ENCODE results near the gene HPDL.

HPDL gene

DNA sequence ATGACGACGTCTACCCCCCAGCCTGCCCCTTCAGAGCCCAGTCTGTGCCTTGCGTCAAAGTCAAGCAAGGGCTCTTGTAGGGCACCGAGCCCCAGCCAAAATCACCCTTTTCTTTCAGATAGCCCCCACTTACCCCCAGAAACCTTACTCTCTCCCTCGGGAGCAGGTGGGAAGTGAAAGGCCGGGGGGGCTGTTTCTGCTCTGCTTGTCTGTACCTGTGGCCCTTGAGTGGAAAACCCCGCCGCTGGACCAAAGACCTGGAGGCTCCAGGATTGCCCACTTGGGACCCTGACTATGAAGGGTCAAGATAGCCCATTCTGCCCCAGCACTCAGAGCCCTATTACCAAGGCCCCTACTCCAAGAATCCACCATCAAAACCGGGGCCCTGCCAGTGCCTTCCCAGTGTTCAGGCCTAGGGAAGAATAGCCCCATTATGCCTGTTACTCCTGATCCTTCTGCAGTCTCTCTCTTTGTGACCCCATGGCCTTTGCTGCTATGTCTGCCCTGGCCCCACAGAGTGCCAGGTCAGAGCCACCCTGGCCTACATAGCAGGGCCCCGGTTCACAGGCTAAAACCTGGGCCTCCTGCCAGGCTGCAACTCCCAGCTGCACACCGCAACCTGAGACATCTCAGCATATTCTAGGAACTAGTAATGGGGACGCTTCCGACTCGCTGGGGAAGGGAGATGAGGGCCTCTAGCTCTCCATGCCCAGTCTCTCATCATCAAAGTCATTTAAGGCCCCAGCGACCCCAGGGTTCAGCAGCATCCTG, 22.2 kb upstream of the HPDL start:
- Histone ChIP-seq H3K9me3 (no peaks in the 10 kb centered on the region), H3K27me3 (no peaks in the 10 kb centered on the region), H3K4me1 (peaks cover 0 to 13% (median 8%) of the 10 kb centered on the region in 4 donors), H3K4me3 (peak overlapping the region; percentile 63 to 65), H3K36me3 (no peaks in the 10 kb centered on the region), H3K27ac (peak overlapping the region; percentile 84 to 92)
- DNase-seq: peak; percentile 36 to 59
- TF ChIP-seq CTCF (IDR thresholded peaks at IDR 0.05): no peak
- intact Hi-C loops (cut with DNase I; ENCODE audit: low total_unique reads): loop anchor here (10.0 kb wide), 1 partner anchor 520 kb away; the partner anchor contains the start of gene BEST4

GRCh38 chr1:45305231-45305630, 21.5 kb upstream of the HPDL start:
- intact Hi-C loops (cut with DNase I; ENCODE audit: low total_unique reads): loop anchor here (10.0 kb wide), 1 partner anchor 520 kb away; the partner anchor contains the start of gene BEST4
- no peak for TF ChIP-seq CTCF (IDR thresholded peaks at IDR 0.05)
- peaks cover 0 to 13% (median 8%) of the 10 kb centered on the region in 4 donors for H3K4me1 ChIP-seq
- no peaks in the 10 kb centered on the region for H3K36me3 ChIP-seq
- no peak overlapping the region for H3K4me3 ChIP-seq
- H3K27ac ChIP-seq: no peak overlapping the region
- H3K27me3 ChIP-seq: no peaks in the 10 kb centered on the region
- DNase-seq: peak in 1 of 2 donors; percentile 51
- no peaks in the 10 kb centered on the region for H3K9me3 ChIP-seq

DNA sequence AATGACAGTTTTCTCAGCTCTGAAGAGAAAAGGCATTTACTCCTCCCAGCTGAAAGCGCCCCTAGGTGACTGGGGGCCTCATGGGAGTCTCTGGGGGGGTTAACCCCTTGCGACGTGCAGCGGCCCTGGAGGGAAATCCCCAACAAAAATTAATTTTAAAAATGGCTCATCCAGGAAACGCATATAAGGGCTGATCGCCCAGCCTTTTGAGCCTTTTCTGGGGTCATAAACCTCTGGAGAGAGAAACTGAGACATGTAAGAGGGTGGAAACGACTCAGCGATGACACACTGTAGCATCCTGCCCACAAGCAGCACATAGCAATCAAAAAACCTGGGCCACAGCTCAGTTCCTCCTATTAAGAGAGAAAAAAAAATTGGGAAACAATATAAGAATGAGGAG, 20.4 kb upstream of the HPDL start:
- Histone ChIP-seq H3K27me3 (no peaks in the 10 kb centered on the region), H3K4me3 (no peak overlapping the region), H3K4me1 (peaks cover 0 to 13% (median 8%) of the 10 kb centered on the region in 4 donors), H3K9me3 (no peaks in the 10 kb centered on the region), H3K36me3 (no peaks in the 10 kb centered on the region), H3K27ac (no peak overlapping the region)
- no peak for TF ChIP-seq CTCF (IDR thresholded peaks at IDR 0.05)
- intact Hi-C loops (cut with DNase I; ENCODE audit: low total_unique reads): loop anchor here (10.0 kb wide), 1 partner anchor 522 kb away; the partner anchor contains the start of gene BEST4
- no peak for DNase-seq

DNA sequence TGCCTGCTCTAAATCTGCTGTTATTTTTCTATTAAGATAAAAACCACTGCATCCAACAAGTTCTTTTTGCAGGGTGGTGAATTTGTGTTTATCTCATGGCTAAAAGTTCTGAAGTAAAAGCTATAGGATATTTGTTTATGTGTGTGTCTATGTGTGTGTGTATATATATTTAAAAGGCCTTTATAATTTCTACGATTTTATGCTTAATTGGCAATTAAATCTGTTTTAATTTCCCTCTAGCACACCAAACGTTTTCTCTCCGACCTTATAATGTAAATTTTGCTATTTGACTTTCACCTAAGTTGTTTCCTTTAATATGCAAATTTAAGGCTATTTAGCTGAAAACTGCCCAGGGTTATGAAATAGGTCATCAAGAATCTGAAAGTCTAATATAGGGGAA, 19.8 kb upstream of the HPDL start:
- peaks cover 0 to 13% (median 8%) of the 10 kb centered on the region in 4 donors for H3K4me1 ChIP-seq
- TF ChIP-seq CTCF (IDR thresholded peaks at IDR 0.05): no peak
- no peaks in the 10 kb centered on the region for H3K36me3 ChIP-seq
- no peak for DNase-seq
- intact Hi-C loops (cut with DNase I; ENCODE audit: low total_unique reads): loop anchor here (10.0 kb wide), 1 partner anchor 522 kb away; the partner anchor contains the start of gene BEST4
- no peak overlapping the region for H3K27ac ChIP-seq
- H3K4me3 ChIP-seq: no peak overlapping the region
- H3K27me3 ChIP-seq: no peaks in the 10 kb centered on the region
- H3K9me3 ChIP-seq: no peaks in the 10 kb centered on the region

- TF ChIP-seq CTCF (IDR thresholded peaks at IDR 0.05): no peak
- Histone ChIP-seq H3K4me3 (no peak overlapping the region), H3K9me3 (no peaks in the 10 kb centered on the region), H3K4me1 (no peaks in the 10 kb centered on the region), H3K27me3 (no peaks in the 10 kb centered on the region), H3K36me3 (no peaks in the 10 kb centered on the region), H3K27ac (no peak overlapping the region)
- intact Hi-C loops (cut with DNase I; ENCODE audit: low total_unique reads): no loop called here
- DNase-seq: no peak
Observed at GRCh38 chr1:45314266-45314665, 12.4 kb upstream of the HPDL start.
